Measurements from ENCODE around the gene ZNF648.

DNA sequence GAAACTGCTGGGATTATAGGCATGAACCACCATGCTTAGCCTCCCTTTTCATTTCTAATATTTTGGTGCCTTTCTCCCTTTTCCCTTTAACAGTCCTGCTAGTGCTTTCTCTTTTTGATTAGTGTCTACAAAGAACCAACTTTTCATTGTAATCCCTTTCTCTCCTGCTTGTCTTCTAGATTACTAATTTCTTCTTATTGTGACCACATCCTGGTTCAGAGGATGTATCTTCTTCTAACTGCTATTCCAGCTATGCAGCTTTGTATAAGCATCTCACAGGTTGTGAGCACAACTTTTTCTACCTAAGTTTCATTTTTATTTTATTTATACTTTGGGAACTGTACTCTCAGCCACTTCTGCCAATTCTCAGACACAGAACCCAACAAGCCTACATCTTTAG, 14.7 kb downstream of the ZNF648 start:
- TF ChIP-seq, protein P1, sequence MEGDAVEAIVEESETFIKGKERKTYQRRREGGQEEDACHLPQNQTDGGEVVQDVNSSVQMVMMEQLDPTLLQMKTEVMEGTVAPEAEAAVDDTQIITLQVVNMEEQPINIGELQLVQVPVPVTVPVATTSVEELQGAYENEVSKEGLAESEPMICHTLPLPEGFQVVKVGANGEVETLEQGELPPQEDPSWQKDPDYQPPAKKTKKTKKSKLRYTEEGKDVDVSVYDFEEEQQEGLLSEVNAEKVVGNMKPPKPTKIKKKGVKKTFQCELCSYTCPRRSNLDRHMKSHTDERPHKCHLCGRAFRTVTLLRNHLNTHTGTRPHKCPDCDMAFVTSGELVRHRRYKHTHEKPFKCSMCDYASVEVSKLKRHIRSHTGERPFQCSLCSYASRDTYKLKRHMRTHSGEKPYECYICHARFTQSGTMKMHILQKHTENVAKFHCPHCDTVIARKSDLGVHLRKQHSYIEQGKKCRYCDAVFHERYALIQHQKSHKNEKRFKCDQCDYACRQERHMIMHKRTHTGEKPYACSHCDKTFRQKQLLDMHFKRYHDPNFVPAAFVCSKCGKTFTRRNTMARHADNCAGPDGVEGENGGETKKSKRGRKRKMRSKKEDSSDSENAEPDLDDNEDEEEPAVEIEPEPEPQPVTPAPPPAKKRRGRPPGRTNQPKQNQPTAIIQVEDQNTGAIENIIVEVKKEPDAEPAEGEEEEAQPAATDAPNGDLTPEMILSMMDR (IDR thresholded peaks at IDR 0.05), result no peak
- TF ChIP-seq POLR2A (IDR thresholded peaks at IDR 0.05), result no peak
